PC-3 (cell line): ENCODE results near the gene ADAM19.

Experiments used
- EZH2phosphoT487 ChIP-seq: fragments of 300-600 bp; sonication (generic); IDR thresholded peaks from 2 replicates; pipeline ENCODE4 v1.6.1; 2018; ENCODE audit warnings: mild to moderate bottlenecking, antibody characterized with exemption, low read length, borderline replicate concordance
- TF ChIP-seq, protein P1 (sequence below): fragments of 300-600 bp; sonication (generic); conservative IDR thresholded peaks from 2 replicates; pipeline ENCODE4 v1.5.1; 2017; ENCODE audit warnings: antibody characterized with exemption, low read depth, mild to moderate bottlenecking, low read length

DNA sequence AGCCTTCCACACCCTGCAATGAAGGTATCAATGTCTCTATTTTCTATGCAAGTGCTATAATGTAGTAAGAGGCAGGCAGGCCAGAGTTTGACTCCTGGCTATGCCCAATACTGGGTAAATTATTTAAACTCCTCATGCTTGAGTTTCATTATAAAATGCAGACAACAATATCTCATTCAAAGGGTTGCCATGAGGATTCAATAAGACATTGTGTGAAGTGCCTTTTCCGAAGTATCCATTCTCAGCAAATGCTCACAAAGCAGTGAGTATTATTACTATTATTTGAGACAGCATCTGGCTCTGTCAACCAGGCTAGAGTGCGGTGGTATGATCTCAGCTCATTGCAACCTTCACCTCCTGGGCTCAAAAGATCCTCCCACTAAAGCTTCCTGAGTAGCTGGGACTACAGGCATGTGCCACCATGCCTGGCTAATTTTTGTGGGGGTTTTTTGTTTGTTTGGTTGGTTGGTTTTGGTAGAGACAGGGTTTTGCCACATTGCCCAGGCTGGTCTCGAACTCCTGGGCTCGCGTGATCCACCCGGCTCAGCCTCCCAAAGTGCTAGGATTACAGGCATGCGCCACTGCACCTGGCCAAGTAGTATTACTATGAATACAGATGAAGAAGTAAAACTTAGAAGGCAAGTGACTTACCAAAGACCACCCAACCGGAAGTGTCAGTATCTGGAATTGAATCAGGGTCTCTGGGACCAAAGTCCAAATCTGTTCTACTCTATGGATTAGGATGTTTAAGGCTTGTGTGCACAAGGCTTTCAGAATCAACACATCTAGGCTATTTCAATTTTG lies 18.8 kb downstream of the ADAM19 start:
- TF ChIP-seq, protein P1, sequence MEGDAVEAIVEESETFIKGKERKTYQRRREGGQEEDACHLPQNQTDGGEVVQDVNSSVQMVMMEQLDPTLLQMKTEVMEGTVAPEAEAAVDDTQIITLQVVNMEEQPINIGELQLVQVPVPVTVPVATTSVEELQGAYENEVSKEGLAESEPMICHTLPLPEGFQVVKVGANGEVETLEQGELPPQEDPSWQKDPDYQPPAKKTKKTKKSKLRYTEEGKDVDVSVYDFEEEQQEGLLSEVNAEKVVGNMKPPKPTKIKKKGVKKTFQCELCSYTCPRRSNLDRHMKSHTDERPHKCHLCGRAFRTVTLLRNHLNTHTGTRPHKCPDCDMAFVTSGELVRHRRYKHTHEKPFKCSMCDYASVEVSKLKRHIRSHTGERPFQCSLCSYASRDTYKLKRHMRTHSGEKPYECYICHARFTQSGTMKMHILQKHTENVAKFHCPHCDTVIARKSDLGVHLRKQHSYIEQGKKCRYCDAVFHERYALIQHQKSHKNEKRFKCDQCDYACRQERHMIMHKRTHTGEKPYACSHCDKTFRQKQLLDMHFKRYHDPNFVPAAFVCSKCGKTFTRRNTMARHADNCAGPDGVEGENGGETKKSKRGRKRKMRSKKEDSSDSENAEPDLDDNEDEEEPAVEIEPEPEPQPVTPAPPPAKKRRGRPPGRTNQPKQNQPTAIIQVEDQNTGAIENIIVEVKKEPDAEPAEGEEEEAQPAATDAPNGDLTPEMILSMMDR = no peak
- TF ChIP-seq EZH2phosphoT487 = no peak
